EL (cell line): ENCODE measurements around the gene MCM5.
"Not testable (repeated sequence)": the region's sequence is repeated elsewhere in the genome, so short reads cannot be mapped to it uniquely, and the experiment has no call there.

Experiments
- DNase-seq: peaks from one replicate; pipeline ENCODE4 v3.0.0-alpha.2; 2016

The MCM5 gene

GRCh38 chr22:35379146-35379993, 20.6 kb upstream of the MCM5 start:
- DNase-seq: no peak

- peak; percentile 30 for DNase-seq
These were observed 19.9 kb upstream of the MCM5 start for GRCh38 chr22:35380013-35380412.

- DNase-seq: peak; percentile 91
These were observed 19.2 kb upstream of the MCM5 start, which contains the start of gene HMOX1 for GRCh38 chr22:35380537-35381423. TSS of gene HMOX1 (plus strand) at chr22:35381096. CDS start at chr22:35381174, 78 bp downstream.

DNA sequence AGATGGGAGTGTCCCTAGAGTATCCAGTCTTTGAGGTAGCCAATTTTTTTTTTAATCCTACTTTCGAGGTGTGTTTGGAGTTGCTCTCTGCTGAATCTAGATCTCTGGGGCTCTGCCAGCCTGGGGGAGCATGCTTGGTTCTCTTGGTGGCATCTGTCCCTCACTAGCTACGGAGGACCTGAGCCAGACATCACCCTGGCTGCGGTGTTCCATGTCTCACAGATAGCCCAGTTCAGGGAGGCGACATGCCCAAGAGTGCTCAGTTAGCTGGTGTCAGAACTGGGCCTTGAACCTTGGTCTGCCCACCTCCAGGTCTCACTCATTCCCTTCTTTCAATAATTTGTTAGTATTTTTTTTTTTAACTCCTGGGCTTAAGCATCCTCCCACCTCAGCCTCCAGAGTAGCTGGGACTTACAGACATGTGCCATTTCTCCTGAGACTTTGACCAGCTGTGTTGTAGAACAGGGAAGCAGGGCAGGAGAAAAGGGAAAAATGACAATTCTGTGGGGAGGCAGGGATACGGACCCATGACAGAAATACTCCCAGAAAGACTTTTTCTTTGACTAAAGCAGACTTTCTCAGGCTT, 18.4 kb upstream of the MCM5 start:
- DNase-seq: peak; percentile 19

DNA sequence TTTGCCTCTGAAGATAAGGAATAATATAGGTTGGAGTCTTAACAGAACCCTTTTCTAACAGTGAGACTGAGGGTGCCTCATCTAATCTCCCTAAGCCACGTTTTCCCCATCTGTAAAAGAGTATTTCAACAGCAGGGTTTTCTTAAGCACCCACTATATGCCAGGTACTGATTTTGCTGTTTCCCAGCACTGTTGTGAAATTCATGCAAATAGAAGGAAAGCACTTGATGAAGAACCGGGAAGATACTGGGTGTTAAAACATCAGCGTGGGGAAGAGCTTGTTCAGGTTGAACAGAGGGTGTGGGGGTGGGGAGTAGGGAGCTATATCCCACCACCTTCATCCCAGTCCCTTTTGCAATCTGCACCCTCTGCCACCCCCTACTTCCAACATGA, 16.3 kb upstream of the MCM5 start:
- DNase-seq: no peak

GRCh38 chr22:35384527-35384926, 15.4 kb upstream of the MCM5 start:
- no peak for DNase-seq

- DNase-seq: no peak
These were observed 14.9 kb upstream of the MCM5 start for GRCh38 chr22:35384975-35385588.

- no peak for DNase-seq
These were observed 13.2 kb upstream of the MCM5 start for GRCh38 chr22:35386670-35387288.

- no peak for DNase-seq
These were observed 9.0 kb upstream of the MCM5 start for GRCh38 chr22:35390933-35391332.

DNA sequence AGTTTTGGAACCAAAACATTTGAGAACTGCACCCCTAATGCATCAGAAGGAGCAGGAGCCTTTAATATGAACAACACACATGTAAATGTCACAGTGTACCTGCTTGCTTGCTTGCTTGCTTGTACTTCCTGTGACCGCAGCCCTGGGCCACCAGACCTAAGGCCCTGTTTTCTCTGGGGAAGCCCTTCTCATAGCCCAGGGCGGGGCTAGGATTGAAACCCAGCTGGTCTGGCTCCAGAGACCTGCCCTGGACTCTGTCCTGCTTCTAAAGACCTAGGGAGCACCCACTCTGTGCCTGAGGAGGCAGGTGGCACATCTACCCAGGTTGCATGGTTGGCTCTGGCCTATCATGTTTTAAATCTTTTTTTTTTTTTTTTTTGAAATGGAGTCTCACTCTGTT, 7.6 kb upstream of the MCM5 start:
- DNase-seq: no peak

- DNase-seq: no peak
These were observed 6.6 kb upstream of the MCM5 start for GRCh38 chr22:35393116-35394010.

GRCh38 chr22:35394011-35394312, 6.0 kb upstream of the MCM5 start:
- DNase-seq: no peak

- no peak for DNase-seq
These were observed 5.0 kb upstream of the MCM5 start for GRCh38 chr22:35394810-35395563.

DNA sequence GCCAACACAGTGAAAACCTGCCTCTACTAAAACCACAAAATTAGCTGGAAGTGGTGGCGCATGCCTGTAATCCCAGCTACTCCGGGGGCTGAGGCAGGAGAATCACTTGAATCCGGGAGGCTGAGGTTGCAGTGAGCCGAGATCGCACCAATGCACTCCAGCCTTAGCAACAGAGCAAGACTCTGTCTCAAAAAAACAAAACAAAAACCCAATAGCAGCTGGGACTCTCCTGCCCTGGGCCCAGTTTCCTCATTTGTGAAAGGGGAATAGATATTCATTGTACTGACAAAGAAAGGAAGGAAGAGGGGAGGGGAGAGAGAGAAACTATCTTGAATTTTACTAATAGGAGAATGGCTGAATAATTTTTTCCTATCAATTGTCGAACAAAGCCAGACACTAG, 3.3 kb upstream of the MCM5 start:
- not testable (repeated sequence) for DNase-seq

DNA sequence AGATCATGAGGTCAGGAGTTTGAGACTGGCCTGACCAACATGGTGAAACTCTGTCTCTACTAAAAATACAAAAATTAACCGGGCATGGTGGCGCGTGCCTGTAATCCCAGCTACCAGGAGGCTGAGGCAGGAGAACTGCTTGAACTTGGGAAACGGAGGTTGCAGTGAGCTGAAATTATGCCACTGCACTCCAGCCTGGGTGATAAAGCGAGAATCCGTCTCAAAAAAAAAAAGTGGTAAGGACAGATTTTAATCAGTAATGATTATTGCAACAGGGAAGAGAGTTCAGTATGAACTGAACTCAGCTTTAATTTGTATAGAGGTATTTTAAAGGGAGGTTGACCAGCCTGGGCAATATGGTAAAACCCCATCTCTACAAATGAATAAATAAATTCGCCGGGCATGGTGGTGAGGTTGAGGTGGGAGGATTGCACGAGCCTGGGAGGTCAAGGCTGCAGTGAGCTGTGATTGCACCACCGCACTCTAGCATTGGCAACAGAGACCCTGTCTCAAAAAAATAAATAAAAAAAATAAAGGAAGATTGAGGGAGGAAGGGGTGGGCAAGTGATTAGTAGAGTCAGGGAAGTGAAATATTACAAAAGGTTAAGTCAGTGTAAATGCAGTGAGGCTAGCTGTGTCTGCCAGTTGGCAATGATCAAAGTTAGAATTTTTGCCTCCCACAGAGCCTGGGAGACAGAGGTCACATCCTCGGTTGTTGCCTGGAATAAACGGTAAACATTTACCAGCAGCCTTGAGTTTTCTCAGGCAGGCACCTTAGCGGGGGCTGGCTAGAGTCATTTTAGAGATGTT, 2.6 kb upstream of the MCM5 start:
- no peak for DNase-seq

DNA sequence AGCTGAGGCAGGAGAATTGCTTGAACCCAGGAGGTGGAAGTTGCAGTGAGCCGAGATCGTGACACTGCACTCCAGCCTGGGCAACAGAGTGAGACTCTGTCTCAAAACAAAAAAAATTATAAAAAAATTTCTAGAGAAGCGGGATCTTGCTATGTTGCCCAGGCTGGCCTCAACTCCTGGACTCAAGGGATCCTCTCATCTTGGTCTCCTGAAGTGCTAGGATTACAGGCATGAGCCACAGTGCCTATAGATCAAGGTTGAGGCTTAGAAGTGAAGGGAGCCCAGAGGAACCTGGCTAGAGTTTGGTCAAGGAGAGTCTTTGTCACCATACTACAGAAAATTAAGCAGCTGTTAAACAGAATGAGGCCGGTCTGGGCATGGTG, 1.4 kb upstream of the MCM5 start:
- DNase-seq: no peak

DNA sequence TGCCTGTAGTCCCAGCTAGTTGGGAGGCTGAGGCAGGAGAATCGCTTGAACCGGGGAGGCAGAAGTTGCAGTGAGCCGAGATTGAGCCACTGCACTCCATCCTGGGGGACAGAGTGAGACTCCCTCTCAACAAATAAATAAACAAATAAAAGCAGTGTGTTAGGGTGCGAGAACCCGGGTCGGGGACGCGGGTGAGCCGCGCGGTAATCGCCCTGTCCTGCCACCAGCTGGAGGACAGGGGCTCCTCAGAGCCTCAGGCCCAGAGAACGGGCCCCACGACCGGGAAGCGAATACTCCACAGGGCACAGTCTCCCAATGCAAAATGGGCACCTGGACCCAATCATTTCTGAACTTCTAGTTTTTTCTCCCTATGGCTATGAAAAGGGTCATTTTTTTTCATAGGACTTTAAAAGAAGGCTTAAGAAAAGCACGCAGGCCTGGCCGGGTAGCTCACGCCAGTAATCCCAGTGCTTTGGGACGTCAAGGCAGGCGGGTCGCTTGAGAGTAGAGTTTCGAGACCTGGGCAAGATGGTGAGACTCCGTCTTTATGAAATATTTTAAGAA, 744 bp upstream of the MCM5 start:
- DNase-seq: no peak

GRCh38 chr22:35400501-35400790, 506 bp downstream of the MCM5 start:
- no peak for DNase-seq

DNA sequence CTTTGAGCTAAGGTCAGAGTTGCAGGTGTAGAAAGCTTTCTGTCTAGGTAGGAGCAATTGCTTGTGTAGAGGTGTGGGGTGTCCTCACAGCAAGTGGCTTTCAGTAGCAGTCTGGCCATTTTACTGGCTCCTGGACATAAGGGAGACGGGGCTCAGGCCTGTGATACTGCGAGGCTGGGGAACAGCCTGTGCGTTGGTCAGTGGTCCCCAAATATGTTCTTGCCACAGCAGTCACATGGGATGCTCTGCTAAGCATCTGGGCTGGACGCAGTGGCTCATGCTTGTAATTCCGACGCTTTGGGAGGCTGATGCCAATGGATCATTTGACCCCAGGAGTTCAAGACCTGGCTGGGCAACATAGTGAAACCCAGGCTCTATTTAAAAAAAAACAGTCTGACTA, 1.9 kb downstream of the MCM5 start:
- DNase-seq: no peak

- DNase-seq: no peak
These were observed 3.4 kb downstream of the MCM5 start for GRCh38 chr22:35403356-35403755.
